PC-3 (cell line): ENCODE measurements around the gene KLF11. TPM values are rescaled to one million over a fixed set of nuclear protein-coding genes. Genes with fewer than 3 reads are reported as not detected.

Experiments
- ATAC-seq: fragments of 200-7000 bp; cut with Tn5 transposase; 2 replicates; pipeline ENCODE4 v1.9.1; 2020; ENCODE audit warnings: mild to moderate bottlenecking, moderate library complexity
- BruUV-seq: library from RNA; stranded (reverse); fragments of 400-500 nt; replicated peaks from 2 replicates; lab custom pipeline; 2021; lab: Mats Ljungman, UMichigan
- CTCF ChIA-PET: fragments of 300-600 bp; sonication (Branson Sonifier 250); formaldehyde crosslinking; loops from one replicate; lab custom pipeline; 2022; ENCODE audit warnings: antibody characterized with exemption; lab: Charles Lee
- POLR2A ChIA-PET: fragments of 300-600 bp; sonication (Branson Sonifier 250); formaldehyde crosslinking; loops from one replicate; lab custom pipeline; 2022; ENCODE audit warnings: antibody characterized with exemption; ENCODE audit not compliant: unreplicated experiment; lab: Charles Lee
- DNase-seq: peaks from one replicate; pipeline ENCODE4 v3.0.0-alpha.2; 2015
- H2AFZ ChIP-seq: fragments of 300-600 bp; sonication (generic); 2 replicates; pipeline ENCODE4 v1.6.0; 2016; ENCODE audit warnings: antibody characterized with exemption, low read length
- H3F3A ChIP-seq: fragments of 300-600 bp; sonication (generic); one replicate; pipeline ENCODE4 v1.6.0; 2017; ENCODE audit warnings: antibody characterized with exemption, low read length, control low read depth, mild to moderate bottlenecking; ENCODE audit not compliant: unreplicated experiment
- H3K27ac ChIP-seq: fragments of 300-600 bp; sonication (generic); 2 replicates; pipeline ENCODE4 v1.5.1; 2016; ENCODE audit warnings: mild to moderate bottlenecking, low read length
- H3K27me3 ChIP-seq: fragments of 300-600 bp; sonication (generic); 2 replicates; pipeline ENCODE4 v1.6.1; 2016; ENCODE audit warnings: low read length, mixed read lengths
- H3K36me3 ChIP-seq: fragments of 300-600 bp; sonication (generic); 2 replicates; pipeline ENCODE4 v1.6.1; 2016; ENCODE audit warnings: low read depth, mixed run types, low read length, mixed read lengths
- H3K4me1 ChIP-seq: fragments of 300-600 bp; sonication (generic); 2 replicates; pipeline ENCODE4 v1.5.1; 2016; ENCODE audit warnings: low read length; ENCODE audit not compliant: insufficient read depth
- H3K4me2 ChIP-seq: fragments of 300-600 bp; sonication (generic); 2 replicates; pipeline ENCODE4 v1.6.0; 2016; ENCODE audit warnings: low read length
- H3K4me3 ChIP-seq: fragments of 300-600 bp; sonication (generic); 2 replicates; pipeline ENCODE4 v1.5.1; 2016; ENCODE audit warnings: mild to moderate bottlenecking, low read length, mixed read lengths
- H3K79me2 ChIP-seq: fragments of 300-600 bp; sonication (generic); 2 replicates; pipeline ENCODE4 v1.6.1; 2017; ENCODE audit warnings: low read length, mixed read lengths
- H3K9ac ChIP-seq: fragments of 300-600 bp; sonication (generic); 2 replicates; pipeline ENCODE4 v1.6.0; 2016; ENCODE audit warnings: mild to moderate bottlenecking, low read length
- H3K9me2 ChIP-seq: fragments of 300-600 bp; sonication (generic); replicated peaks from 2 replicates; pipeline ENCODE4 v1.6.1; 2016; ENCODE audit warnings: mixed run types, low read length, mixed read lengths
- H3K9me3 ChIP-seq: fragments of 300-600 bp; sonication (generic); 2 replicates; pipeline ENCODE4 v1.6.1; 2016; ENCODE audit warnings: low read length, mixed read lengths
- H4K20me1 ChIP-seq: fragments of 300-600 bp; sonication (generic); 2 replicates; pipeline ENCODE4 v1.6.1; 2016; ENCODE audit warnings: low read length, mixed read lengths
- CTCF ChIP-seq: fragments of 300-600 bp; sonication (generic); conservative IDR thresholded peaks from 2 replicates; pipeline ENCODE4 v1.5.1; 2017; ENCODE audit warnings: antibody characterized with exemption, low read depth, mild to moderate bottlenecking, low read length
- EZH2 ChIP-seq: fragments of 300-600 bp; sonication (generic); IDR thresholded peaks from one replicate; pipeline ENCODE4 v1.6.1; 2017; ENCODE audit warnings: antibody characterized with exemption, mild to moderate bottlenecking, low read length; ENCODE audit not compliant: unreplicated experiment
- EZH2phosphoT487 ChIP-seq: fragments of 300-600 bp; sonication (generic); IDR thresholded peaks from 2 replicates; pipeline ENCODE4 v1.6.1; 2018; ENCODE audit warnings: mild to moderate bottlenecking, antibody characterized with exemption, low read length, borderline replicate concordance
- intact Hi-C: fragments of 100-400 bp; cut with micrococcal nuclease; formaldehyde crosslinking; loops from 2 replicates; pipeline ENCODE4 v1.9.0; 2023
- total RNA-seq: library from RNA; depleted of rRNA; stranded (reverse); fragments of >200 nt; gene quantifications from 2 replicates; pipeline ENCODE4 v1.2.3, GENCODE V29; 2014

Gene KLF11
- total RNA-seq, 1 experiment from 2014 or later, result 13.4 TPM

- intact Hi-C loops, result no loop called here
- ATAC-seq, result no peak
- POLR2A ChIA-PET, result no interaction called here
Measured at GRCh38 chr2:10035633-10036032, 7.7 kb upstream of the KLF11 start.

GRCh38 chr2:10036095-10036884 is 7.1 kb upstream of the KLF11 start:
- Histone ChIP-seq H3K4me3 (no peak overlapping the region), H3K9me2 (no peaks in the 10 kb centered on the region), H3K79me2 (no peaks in the 10 kb centered on the region), H2AFZ (peak overlapping the region; percentile 37; the same call in 1 of the 2 replicates), H3K4me2 (peak overlapping the region; percentile 38), H3K27me3 (no peaks in the 10 kb centered on the region), H3K9me3 (no peaks in the 10 kb centered on the region), H3K36me3 (no peaks in the 10 kb centered on the region), H3K9ac (peak overlapping the region; percentile 36; the same call in 1 of the 2 replicates), H3K4me1 (peaks cover 12% of the 10 kb centered on the region), H3F3A (no peaks in the 10 kb centered on the region), H3K27ac (peak overlapping the region; percentile 38; the same call in 1 of the 2 replicates), H4K20me1 (no peaks in the 10 kb centered on the region)
- intact Hi-C loops, result no loop called here
- ChIA-PET CTCF (interaction anchor here (0.7 to 1.9 kb wide), 3 partner anchors 12 to 479 kb away, joined by 3 to 20 read pairs (median 7); no protein-coding TSS in a partner anchor), POLR2A (no interaction called here)
- peak; percentile 77 for ATAC-seq
- DNase-seq, result peak; percentile 79
- TF ChIP-seq EZH2phosphoT487, result no peak
- peak; percentile 78 for TF ChIP-seq CTCF
- BruUV-seq, result no TSS peak

More at GRCh38 chr2:10035633-10036032, 7.7 kb upstream of the KLF11 start:
- Histone ChIP-seq H3F3A (no peaks in the 10 kb centered on the region), H3K4me1 (peaks cover 12% of the 10 kb centered on the region), H3K27ac (no peak overlapping the region), H3K9me3 (no peaks in the 10 kb centered on the region), H3K27me3 (no peaks in the 10 kb centered on the region), H4K20me1 (no peaks in the 10 kb centered on the region), H3K9ac (no peak overlapping the region), H3K79me2 (no peaks in the 10 kb centered on the region), H3K4me2 (no peak overlapping the region), H3K36me3 (no peaks in the 10 kb centered on the region), H2AFZ (peak overlapping the region; percentile 37; the same call in 1 of the 2 replicates), H3K9me2 (no peaks in the 10 kb centered on the region), H3K4me3 (no peak overlapping the region)
- DNase-seq, result no peak
- no peak for TF ChIP-seq EZH2phosphoT487
- no peak for TF ChIP-seq EZH2
- TF ChIP-seq CTCF, result no peak
- CTCF ChIA-PET, result interaction anchor here (0.7 to 1.9 kb wide), 3 partner anchors 13 to 479 kb away, joined by 3 to 20 read pairs (median 7); no protein-coding TSS in a partner anchor
- no TSS peak for BruUV-seq

- intact Hi-C loops, result no loop called here
- no peaks in the 10 kb centered on the region for H3K36me3 ChIP-seq
- TF ChIP-seq EZH2 (no peak), CTCF (no peak), EZH2phosphoT487 (no peak)
- no peaks in the 10 kb centered on the region for H3K79me2 ChIP-seq
- no peak overlapping the region for H2AFZ ChIP-seq
- ATAC-seq (no peak), DNase-seq (no peak)
- H3F3A ChIP-seq, result no peaks in the 10 kb centered on the region
- no peaks in the 10 kb centered on the region for H4K20me1 ChIP-seq
- no peak overlapping the region for H3K9ac ChIP-seq
- no peak overlapping the region for H3K27ac ChIP-seq
- no peaks in the 10 kb centered on the region for H3K9me3 ChIP-seq
- no peaks in the 10 kb centered on the region for H3K27me3 ChIP-seq
- POLR2A ChIA-PET, result no interaction called here
- no peak overlapping the region for H3K4me3 ChIP-seq
- no peaks in the 10 kb centered on the region for H3K9me2 ChIP-seq
- BruUV-seq, result no TSS peak
- H3K4me2 ChIP-seq, result no peak overlapping the region
- H3K4me1 ChIP-seq, result peaks cover 12% of the 10 kb centered on the region
- CTCF ChIA-PET, result no interaction called here
Measured at GRCh38 chr2:10038123-10038522, 5.2 kb upstream of the KLF11 start.
